Adrenal gland (tissue), 12 donors: Measurements from ENCODE around the gene OTULIN. TPM values are rescaled to one million over a fixed set of nuclear protein-coding genes. Genes with fewer than 3 reads are reported as not detected.

Source experiments
- DNase-seq, 7 donors: peaks; one replicate each; pipeline ENCODE4 v3.0.0-alpha.2; 2019 to 2020
- H3K27ac ChIP-seq, 5 donors: fragments of 200-600 bp; sonication (generic) in 4 of 5; 1 replicate in 3 of 5; 2 replicates in 2 of 5; pipeline versions ENCODE4 v1.5.1 to v1.8.0; 2016 to 2020; ENCODE audit warnings: mild to moderate bottlenecking in 1 of 5
- H3K27me3 ChIP-seq: fragments of 200-600 bp; 2 replicates; pipeline ENCODE4 v1.8.0; 2021
- H3K36me3 ChIP-seq, 2 donors: fragments of 200-600 bp; replicated peaks in 1 of 2; 1 replicate in 1 of 2; 2 replicates in 1 of 2; pipeline versions ENCODE4 v1.5.1 to v1.8.0; 2018 to 2022
- H3K4me1 ChIP-seq, 2 donors: fragments of 200-600 bp; replicated peaks in 1 of 2; 1 replicate in 1 of 2; 2 replicates in 1 of 2; pipeline versions ENCODE4 v1.5.1 to v1.8.0; 2018 to 2021
- H3K4me3 ChIP-seq, 4 donors: fragments of 200-600 bp; sonication (generic) in 3 of 4; one replicate each; pipeline ENCODE4 v1.5.1; 2016 to 2018
- H3K9me3 ChIP-seq, 3 donors: fragments of 200-600 bp; sonication (generic) in 1 of 3; replicated peaks in 1 of 3; 1 replicate in 2 of 3; 2 replicates in 1 of 3; pipeline versions ENCODE4 v1.5.1 to v1.8.0; 2016 to 2021
- POLR2A ChIP-seq, 2 donors: fragments of 450-650 bp; IDR thresholded peaks; one replicate each; pipeline ENCODE4 v1.6.1; 2017; ENCODE audit warnings: antibody characterized with exemption in 2 of 2, mild to moderate bottlenecking in 2 of 2, moderate library complexity in 1 of 2
- WGBS, 4 donors: extraction: QIAGEN DNeasy Blood & Tissue Kit in 2 of 4; methylation state at CpG; one replicate each; pipeline versions ENCODE4 v1.1.5 to v1.1.7; 2013 to 2017; 5-methylcytosine and 5-hydroxymethylcytosine counted together
- intact Hi-C, 2 donors: fragments of 100-400 bp; cut with DNase I; formaldehyde crosslinking; loops; one replicate each; pipeline versions ENCODE4 v1.14.1 to v1.15.0; 2022 to 2023
- polyA plus RNA-seq, 3 donors: library from polyadenylated mRNA; stranded (reverse); fragments of 200-250 nt in 2 of 3; fragments of 350-450 nt in 1 of 3; fragmentation: Illumina TruSeq in 1 of 3; extraction: RNeasy Lipid Tissue Mini Kit (QIAGEN cat#74804) in 1 of 3; gene quantifications; one replicate each; pipeline ENCODE4 v1.2.3, GENCODE V29; 2013 to 2014
- total RNA-seq, 9 donors: library from RNA; depleted of rRNA in 4 of 9; stranded (reverse); fragments of >200 nt in 4 of 9; fragments of 120-200 nt in 1 of 9; fragmentation: NEBNext Ultra II Directional in 1 of 9; extraction: Animal tissue kit (Norgen Biotek cat#: 25700) in 1 of 9; gene quantifications; one replicate each; pipeline versions ENCODE4 v1.1.0 to v1.2.4, GENCODE V29; 2013 to 2023
- TF ChIP-seq, protein P1 (sequence below), 6 experiments: fragments of 450-650 bp in 4 of 6; fragments of 200-600 bp in 2 of 6; sonication (generic) in 1 of 6; IDR thresholded peaks; 1 replicate in 5 of 6; 2 replicates in 1 of 6; pipeline versions ENCODE4 v1.5.1 to v1.8.0; 2016 to 2021; ENCODE audit warnings: antibody characterized with exemption in 6 of 6, mild to moderate bottlenecking in 2 of 6, moderate library complexity in 1 of 6
- donor health status: healthy with polysubstance abuse.
- donor health status: Bipolar disorder and iron deficiency.
- donor health status: DM: yes; HTN: yes; CAD: no.
- donor health status: DM: no; HTN: no; CAD: no.
- donor health status: DM: no; HTN: no; CAD: no.
- donor health status: DM: yes; HTN: yes; CAD: no.

The OTULIN gene
- total and polyA plus RNA-seq, 12 donors: 2.8 to 40.8 (median 20.4) TPM

DNA sequence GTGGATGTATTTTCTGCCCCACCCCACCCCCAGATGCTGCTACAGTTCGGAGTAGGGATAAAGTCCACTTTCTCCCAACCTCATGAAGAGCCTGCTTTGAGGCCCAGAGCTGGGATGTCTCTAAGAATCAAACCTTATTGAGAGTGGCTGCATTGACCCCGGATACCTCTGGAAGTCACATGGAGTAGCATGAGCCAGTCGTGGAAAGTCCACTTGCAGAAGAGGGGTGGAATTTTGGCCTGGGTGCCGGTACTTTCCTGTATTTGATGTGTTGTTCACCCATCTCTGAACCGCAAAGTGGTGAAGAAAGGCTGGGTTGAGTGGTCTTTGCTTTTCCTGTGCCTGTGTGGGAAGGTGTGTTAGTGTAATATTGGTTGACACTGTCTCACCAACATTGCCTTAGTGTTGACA lies 3.7 kb downstream of the OTULIN start:
- WGBS, 4 donors: 85 to 91% (median 88%) methylated on average over 4 to 5 of the region's 5 CpGs
- DNase-seq: no peak
- H3K36me3 ChIP-seq: no peaks in the 10 kb centered on the region
- no peak for TF ChIP-seq POLR2A (IDR thresholded peaks at IDR 0.05)
- TF ChIP-seq, protein P1, sequence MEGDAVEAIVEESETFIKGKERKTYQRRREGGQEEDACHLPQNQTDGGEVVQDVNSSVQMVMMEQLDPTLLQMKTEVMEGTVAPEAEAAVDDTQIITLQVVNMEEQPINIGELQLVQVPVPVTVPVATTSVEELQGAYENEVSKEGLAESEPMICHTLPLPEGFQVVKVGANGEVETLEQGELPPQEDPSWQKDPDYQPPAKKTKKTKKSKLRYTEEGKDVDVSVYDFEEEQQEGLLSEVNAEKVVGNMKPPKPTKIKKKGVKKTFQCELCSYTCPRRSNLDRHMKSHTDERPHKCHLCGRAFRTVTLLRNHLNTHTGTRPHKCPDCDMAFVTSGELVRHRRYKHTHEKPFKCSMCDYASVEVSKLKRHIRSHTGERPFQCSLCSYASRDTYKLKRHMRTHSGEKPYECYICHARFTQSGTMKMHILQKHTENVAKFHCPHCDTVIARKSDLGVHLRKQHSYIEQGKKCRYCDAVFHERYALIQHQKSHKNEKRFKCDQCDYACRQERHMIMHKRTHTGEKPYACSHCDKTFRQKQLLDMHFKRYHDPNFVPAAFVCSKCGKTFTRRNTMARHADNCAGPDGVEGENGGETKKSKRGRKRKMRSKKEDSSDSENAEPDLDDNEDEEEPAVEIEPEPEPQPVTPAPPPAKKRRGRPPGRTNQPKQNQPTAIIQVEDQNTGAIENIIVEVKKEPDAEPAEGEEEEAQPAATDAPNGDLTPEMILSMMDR (IDR thresholded peaks at IDR 0.05): no peak
- H3K9me3 ChIP-seq: no peaks in the 10 kb centered on the region
- H3K4me1 ChIP-seq: peaks cover 16 to 57% of the 10 kb centered on the region in 2 donors
- H3K4me3 ChIP-seq: no peak overlapping the region
- H3K27ac ChIP-seq: no peak overlapping the region
- H3K27me3 ChIP-seq: no peaks in the 10 kb centered on the region
- intact Hi-C loops: no loop called here

DNA sequence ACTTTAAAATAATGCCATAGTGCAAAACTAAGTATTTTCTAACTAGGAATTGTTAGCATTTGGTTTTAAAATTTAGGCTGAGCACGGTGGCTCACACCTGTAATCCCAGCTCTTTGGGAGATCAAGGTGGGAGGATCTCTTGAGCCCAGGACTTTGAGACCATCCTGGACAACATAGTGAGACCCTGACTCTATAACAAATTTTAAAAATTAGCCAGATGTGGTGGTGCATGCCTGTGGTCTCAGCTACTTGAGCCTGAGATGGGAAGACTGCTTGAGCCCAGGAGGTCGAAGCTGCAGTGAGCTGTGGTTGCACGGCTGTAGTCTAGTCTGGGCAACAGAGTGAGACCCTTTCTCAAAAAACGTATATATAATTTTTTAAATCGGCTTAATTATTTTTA lies 4.9 kb downstream of the OTULIN start:
- Histone ChIP-seq H3K9me3 (no peaks in the 10 kb centered on the region), H3K36me3 (no peaks in the 10 kb centered on the region), H3K27ac (no peak overlapping the region), H3K27me3 (no peaks in the 10 kb centered on the region), H3K4me1 (peaks cover 16 to 51% of the 10 kb centered on the region in 2 donors), H3K4me3 (no peak overlapping the region)
- TF ChIP-seq, protein P1 (IDR thresholded peaks at IDR 0.05): no peak
- intact Hi-C loops: no loop called here
- WGBS, 4 donors: 90 to 96% (median 94%) methylated on average over 5 of the region's 5 CpGs
- DNase-seq: no peak

DNA sequence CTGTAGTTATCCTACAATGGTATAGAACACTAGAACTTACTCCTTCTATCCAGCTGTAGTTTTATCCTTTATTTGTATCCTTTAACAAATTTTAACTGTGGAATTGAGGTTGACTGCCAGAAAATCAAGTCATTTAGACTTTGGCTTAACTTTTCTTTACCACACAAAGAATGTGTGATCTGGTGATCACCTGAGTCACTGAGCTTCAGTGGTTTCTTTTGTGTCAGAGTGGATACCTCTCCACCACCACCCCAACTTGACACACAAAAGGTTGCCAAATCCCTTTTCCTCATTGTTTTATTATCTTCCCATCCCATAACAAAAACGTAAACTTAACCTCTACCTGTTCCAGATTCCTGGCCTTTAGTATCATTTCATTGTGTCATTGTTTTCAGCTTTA lies 5.5 kb downstream of the OTULIN start:
- DNase-seq: no peak
- Histone ChIP-seq H3K4me1 (peaks cover 16 to 54% of the 10 kb centered on the region in 2 donors), H3K27me3 (no peaks in the 10 kb centered on the region), H3K36me3 (no peaks in the 10 kb centered on the region), H3K4me3 (no peak overlapping the region), H3K27ac (no peak overlapping the region), H3K9me3 (no peaks in the 10 kb centered on the region)
- intact Hi-C loops: no loop called here
- no peak for TF ChIP-seq POLR2A (IDR thresholded peaks at IDR 0.05)
- TF ChIP-seq, protein P1 (IDR thresholded peaks at IDR 0.05): no peak
- WGBS, 4 donors: 60 to 86% (median 74%) methylated on average over 1 of the region's 1 CpG

DNA sequence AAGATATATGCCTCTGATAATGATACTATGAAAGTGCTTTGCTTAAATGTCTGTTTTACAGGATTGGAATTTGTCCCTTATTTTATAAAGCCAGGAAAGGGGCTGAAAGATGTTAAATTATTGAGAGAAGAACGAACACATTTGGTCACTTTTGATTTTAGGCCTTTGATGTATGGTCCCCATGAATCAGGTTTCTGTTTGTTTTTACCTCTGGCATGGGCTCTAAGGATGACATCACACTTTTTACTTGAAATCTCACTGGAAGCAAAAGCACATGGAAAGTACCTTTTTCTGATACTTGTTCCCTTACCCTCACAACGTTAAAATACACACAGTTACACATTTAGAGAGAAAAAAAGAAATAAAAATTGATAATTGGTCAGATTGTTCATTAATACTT lies 6.9 kb downstream of the OTULIN start:
- WGBS, 4 donors: 38 to 65% (median 54%) methylated on average over 2 of the region's 2 CpGs
- TF ChIP-seq, protein P1 (IDR thresholded peaks at IDR 0.05): no peak
- no peak for TF ChIP-seq POLR2A (IDR thresholded peaks at IDR 0.05)
- intact Hi-C loops: no loop called here
- DNase-seq: no peak
- Histone ChIP-seq H3K27ac (peak overlapping the region in 1 of 5 donors; percentile 42), H3K9me3 (no peaks in the 10 kb centered on the region), H3K4me1 (peaks cover 6 to 57% of the 10 kb centered on the region in 2 donors), H3K27me3 (no peaks in the 10 kb centered on the region), H3K4me3 (no peak overlapping the region), H3K36me3 (no peaks in the 10 kb centered on the region)
